ENCODE data around the gene CPEB4.

Gene CPEB4

GRCh38 chr5:173846929-173847501 lies 41.1 kb upstream of the CPEB4 start:
- Histone ChIP-seq H3K27ac (ENCODE audit: low read depth, low read length) (no peak overlapping the region), H3K9me2 (replicated peaks; ENCODE audit: insufficient read depth, low read length) (no peaks in the 10 kb centered on the region), H2AFZ (ENCODE audit: low read depth, low read length, severe bottlenecking) (no peak overlapping the region), H3K4me3 (ENCODE audit: insufficient read depth, low read length, poor library complexity, severe bottlenecking) (no peak overlapping the region), H4K20me1 (ENCODE audit: low read depth, low read length) (no peaks in the 10 kb centered on the region), H3K9me3 (ENCODE audit: insufficient read depth, low read length) (peaks cover 12% of the 10 kb centered on the region; the same call in 1 of the 2 replicates), H3F3A (ENCODE audit: insufficient read depth) (no peaks in the 10 kb centered on the region), H3K9ac (ENCODE audit: low read length) (no peak overlapping the region), H3K4me2 (ENCODE audit: low read depth, low read length, poor library complexity, severe bottlenecking) (no peak overlapping the region), H3K36me3 (ENCODE audit: low read length) (peaks cover 6% of the 10 kb centered on the region; the same call in 1 of the 2 replicates), H3K27me3 (ENCODE audit: low read length) (no peaks in the 10 kb centered on the region), H3K79me2 (ENCODE audit: insufficient read depth, low read length) (no peaks in the 10 kb centered on the region)
- TF ChIP-seq CTCF (IDR thresholded peaks at IDR 0.05; ENCODE audit: insufficient read depth, low read length, poor library complexity, severe bottlenecking) = no peak
- TF ChIP-seq EZH2phosphoT487 (conservative IDR thresholded peaks at IDR 0.05; ENCODE audit: low read length) = no peak

- Histone ChIP-seq H3K27me3 (ENCODE audit: low read length) (no peaks in the 10 kb centered on the region), H3K9me2 (replicated peaks; ENCODE audit: insufficient read depth, low read length) (no peaks in the 10 kb centered on the region), H2AFZ (ENCODE audit: low read depth, low read length, severe bottlenecking) (no peak overlapping the region), H3K36me3 (ENCODE audit: low read length) (peaks cover 6% of the 10 kb centered on the region; the same call in 1 of the 2 replicates), H3K4me3 (ENCODE audit: insufficient read depth, low read length, poor library complexity, severe bottlenecking) (no peak overlapping the region), H4K20me1 (ENCODE audit: low read depth, low read length) (no peaks in the 10 kb centered on the region), H3K79me2 (ENCODE audit: insufficient read depth, low read length) (no peaks in the 10 kb centered on the region), H3K9ac (ENCODE audit: low read length) (no peak overlapping the region), H3F3A (ENCODE audit: insufficient read depth) (no peaks in the 10 kb centered on the region), H3K9me3 (ENCODE audit: insufficient read depth, low read length) (peaks cover 12% of the 10 kb centered on the region; the same call in 1 of the 2 replicates), H3K27ac (ENCODE audit: low read depth, low read length) (no peak overlapping the region), H3K4me2 (ENCODE audit: low read depth, low read length, poor library complexity, severe bottlenecking) (no peak overlapping the region)
- TF ChIP-seq EZH2phosphoT487 (conservative IDR thresholded peaks at IDR 0.05; ENCODE audit: low read length) (no peak), CTCF (IDR thresholded peaks at IDR 0.05; ENCODE audit: insufficient read depth, low read length, poor library complexity, severe bottlenecking) (no peak)
These were observed 39.1 kb upstream of the CPEB4 start for GRCh38 chr5:173848986-173849596.

- no peak overlapping the region for H3K4me3 ChIP-seq (ENCODE audit: insufficient read depth, low read length, poor library complexity, severe bottlenecking)
- H3K79me2 ChIP-seq (ENCODE audit: insufficient read depth, low read length) = no peaks in the 10 kb centered on the region
- no peak overlapping the region for H2AFZ ChIP-seq (ENCODE audit: low read depth, low read length, severe bottlenecking)
- H3K27me3 ChIP-seq (ENCODE audit: low read length) = no peaks in the 10 kb centered on the region
- H3F3A ChIP-seq (ENCODE audit: insufficient read depth) = no peaks in the 10 kb centered on the region
- no peaks in the 10 kb centered on the region for H3K9me2 ChIP-seq (replicated peaks; ENCODE audit: insufficient read depth, low read length)
- H4K20me1 ChIP-seq (ENCODE audit: low read depth, low read length) = no peaks in the 10 kb centered on the region
- no peak overlapping the region for H3K9ac ChIP-seq (ENCODE audit: low read length)
- H3K4me2 ChIP-seq (ENCODE audit: low read depth, low read length, poor library complexity, severe bottlenecking) = no peak overlapping the region
- TF ChIP-seq CTCF (IDR thresholded peaks at IDR 0.05; ENCODE audit: insufficient read depth, low read length, poor library complexity, severe bottlenecking) (no peak), EZH2phosphoT487 (conservative IDR thresholded peaks at IDR 0.05; ENCODE audit: low read length) (no peak)
- no peak overlapping the region for H3K27ac ChIP-seq (ENCODE audit: low read depth, low read length)
- peaks cover 6% of the 10 kb centered on the region; the same call in 1 of the 2 replicates for H3K36me3 ChIP-seq (ENCODE audit: low read length)
- H3K9me3 ChIP-seq (ENCODE audit: insufficient read depth, low read length) = peaks cover 12% of the 10 kb centered on the region; the same call in 1 of the 2 replicates
These were observed 38.2 kb upstream of the CPEB4 start for GRCh38 chr5:173849908-173850307.

Data from SU-DHL-6 (cell line).